ENCODE data around the gene SPRED2.
A peak's percentile ranks its signal among the peaks of the same experiment; 100 is the strongest.

Gene SPRED2

GRCh38 chr2:65382776-65383357 is 49.5 kb downstream of the SPRED2 start:
- peak; percentile 92 for DNase-seq

- DNase-seq = no peak
These were observed 50.1 kb downstream of the SPRED2 start for GRCh38 chr2:65382323-65382722.

- DNase-seq = no peak
These were observed 50.8 kb downstream of the SPRED2 start for GRCh38 chr2:65381607-65382051.

- DNase-seq = peak; percentile 13
These were observed 52.1 kb downstream of the SPRED2 start for GRCh38 chr2:65380255-65380654.

- DNase-seq = no peak
These were observed 52.7 kb downstream of the SPRED2 start for GRCh38 chr2:65379721-65380171.

- no peak for DNase-seq
These were observed 53.2 kb downstream of the SPRED2 start for GRCh38 chr2:65379223-65379622.

GRCh38 chr2:65378290-65378689 is 54.1 kb downstream of the SPRED2 start:
- DNase-seq = no peak

GRCh38 chr2:65377556-65378192 is 54.7 kb downstream of the SPRED2 start:
- DNase-seq = peak; percentile 70

- no peak for DNase-seq
These were observed 56.7 kb downstream of the SPRED2 start for GRCh38 chr2:65375723-65376122.

GRCh38 chr2:65374999-65375398 is 57.4 kb downstream of the SPRED2 start:
- DNase-seq = no peak

- no peak for DNase-seq
These were observed 57.8 kb downstream of the SPRED2 start for GRCh38 chr2:65374575-65374974.

GRCh38 chr2:65373365-65373918 is 59.0 kb downstream of the SPRED2 start:
- DNase-seq = no peak

- no peak for DNase-seq
These were observed 59.8 kb downstream of the SPRED2 start for GRCh38 chr2:65372619-65373018.

- DNase-seq = no peak
These were observed 61.3 kb downstream of the SPRED2 start for GRCh38 chr2:65371074-65371434.

- DNase-seq = no peak
These were observed 61.9 kb downstream of the SPRED2 start for GRCh38 chr2:65370387-65371073.

GRCh38 chr2:65369980-65370379 is 62.4 kb downstream of the SPRED2 start:
- no peak for DNase-seq

GRCh38 chr2:65369574-65369973 is 62.8 kb downstream of the SPRED2 start:
- DNase-seq = no peak

GRCh38 chr2:65368468-65368867 is 63.9 kb downstream of the SPRED2 start:
- no peak for DNase-seq

GRCh38 chr2:65367524-65367923 is 64.9 kb downstream of the SPRED2 start:
- no peak for DNase-seq

- DNase-seq = peak; percentile 84
These were observed 65.7 kb downstream of the SPRED2 start for GRCh38 chr2:65366595-65367125.

GRCh38 chr2:65364986-65365733 is 67.2 kb downstream of the SPRED2 start:
- no peak for DNase-seq

- no peak for DNase-seq
These were observed 68.3 kb downstream of the SPRED2 start for GRCh38 chr2:65363879-65364666.

All from kidney glomerular epithelial cell (primary cell).